Ovary (tissue), 9 donors: ENCODE data around the gene MGST2. TPM values are rescaled to one million over a fixed set of nuclear protein-coding genes. Genes with fewer than 3 reads are reported as not detected.
A peak's percentile ranks its signal among the peaks of the same experiment; 100 is the strongest.

Experiments
- DNase-seq, 5 donors: peaks; one replicate each; pipeline ENCODE4 v3.0.0-alpha.2; 2019 to 2020
- H3K27ac ChIP-seq, 2 donors: fragments of 200-600 bp; one replicate each; pipeline versions ENCODE4 v1.5.1 to v1.8.0; 2019 to 2022
- H3K27me3 ChIP-seq: fragments of 200-600 bp; one replicate; pipeline ENCODE4 v1.8.0; 2022
- H3K36me3 ChIP-seq: fragments of 200-600 bp; sonication (generic); one replicate; pipeline ENCODE4 v1.5.1; 2019
- H3K4me1 ChIP-seq: one replicate; pipeline ENCODE4 v1.8.1; 2013; ENCODE audit warnings: mild to moderate bottlenecking, moderate library complexity; ENCODE audit not compliant: insufficient read depth
- H3K4me3 ChIP-seq: fragments of 200-600 bp; sonication (generic); one replicate; pipeline ENCODE4 v1.5.1; 2017
- H3K9me3 ChIP-seq, 2 donors: fragments of 200-600 bp in 1 of 2; sonication (generic) in 1 of 2; one replicate each; pipeline versions ENCODE4 v1.5.1 to v1.8.1; 2013 to 2019; ENCODE audit warnings: mild to moderate bottlenecking in 1 of 2, moderate library complexity in 1 of 2
- CTCF ChIP-seq, 3 donors: fragments of 450-650 bp in 2 of 3; fragments of 200-600 bp in 1 of 3; IDR thresholded peaks; one replicate each; pipeline versions ENCODE4 v1.5.1 to v1.8.0; 2016 to 2022; ENCODE audit warnings: antibody characterized with exemption in 3 of 3, mild to moderate bottlenecking in 1 of 3
- EP300 ChIP-seq: sonication (generic); formaldehyde crosslinking; IDR thresholded peaks from one replicate; pipeline ENCODE4 v1.6.1; 2017; ENCODE audit warnings: antibody characterized with exemption
- POLR2A ChIP-seq: fragments of 450-650 bp; IDR thresholded peaks from one replicate; pipeline ENCODE4 v1.6.1; 2017; ENCODE audit warnings: antibody characterized with exemption, mild to moderate bottlenecking, moderate library complexity
- WGBS, 3 donors: extraction: QIAGEN DNeasy Blood & Tissue Kit in 1 of 3; methylation state at CpG; one replicate each; pipeline versions ENCODE4 v1.1.5 to v1.1.7; 2013 to 2017; 5-methylcytosine and 5-hydroxymethylcytosine counted together
- intact Hi-C, 4 donors: fragments of 100-400 bp; cut with DNase I; formaldehyde crosslinking; loops; one replicate each; pipeline versions ENCODE4 v1.11.0 to v1.15.1; 2022 to 2023
- polyA plus RNA-seq, 2 donors: library from polyadenylated mRNA; stranded (reverse); fragments of 200-250 nt in 1 of 2; fragments of 350-450 nt in 1 of 2; fragmentation: Illumina TruSeq in 1 of 2; extraction: RNeasy Lipid Tissue Mini Kit (QIAGEN cat#74804) in 1 of 2; gene quantifications; one replicate each; pipeline ENCODE4 v1.2.3, GENCODE V29; 2013 to 2014
- total RNA-seq, 7 donors: library from RNA; depleted of rRNA in 2 of 7; stranded (reverse); fragments of >200 nt in 2 of 7; fragmentation: NEBNext Ultra II Directional in 3 of 7; extraction: Animal tissue kit (Norgen Biotek cat#: 25700) in 3 of 7; gene quantifications; one replicate each; pipeline versions ENCODE4 v1.1.0 to v1.2.4, GENCODE V29; 2016 to 2023
- donor health status: DM: no; HTN: no; CAD: no; lungs with moderate emphysema.
- donor health status: DM: no; HTN: no; CAD: no.
- donor health status: Bipolar disorder and iron deficiency.
- donor health status: DM: yes; HTN: yes; CAD: no.
- donor health status: DM: no; HTN: no; CAD: no.
- donor health status: DM: yes; HTN: yes; CAD: no.

Gene MGST2
- total and polyA plus RNA-seq, 9 donors = 14.5 to 76.5 (median 28.3) TPM

- Histone ChIP-seq H3K27ac (no peak overlapping the region), H3K4me3 (no peak overlapping the region), H3K9me3 (no peaks in the 10 kb centered on the region), H3K4me1 (peaks cover 9% of the 10 kb centered on the region), H3K36me3 (no peaks in the 10 kb centered on the region), H3K27me3 (no peaks in the 10 kb centered on the region)
- 85 to 92% (median 87%) methylated on average over 2 of the region's 2 CpGs for WGBS, 3 donors
- intact Hi-C loops = loop anchor here in 1 of 4 donors (10.0 kb wide), 1 partner anchor 60 kb away; the partner anchor contains the start of gene MGST2
- TF ChIP-seq CTCF (IDR thresholded peaks at IDR 0.05) = no peak
- no peak for TF ChIP-seq EP300
- TF ChIP-seq POLR2A = no peak
- no peak for DNase-seq
These were observed 59.6 kb downstream of the MGST2 start for GRCh38 chr4:139725236-139725635.

GRCh38 chr4:139726615-139727014, 61.0 kb downstream of the MGST2 start:
- intact Hi-C loops = loop anchor here in 1 of 4 donors (10.0 kb wide), 1 partner anchor 62 kb away; the partner anchor contains the start of gene MGST2
- Histone ChIP-seq H3K4me3 (no peak overlapping the region), H3K27me3 (no peaks in the 10 kb centered on the region), H3K36me3 (no peaks in the 10 kb centered on the region), H3K4me1 (peaks cover 9% of the 10 kb centered on the region), H3K27ac (peak overlapping the region in 1 of 2 donors; percentile 49), H3K9me3 (no peaks in the 10 kb centered on the region)
- no peak for DNase-seq
- TF ChIP-seq EP300 = no peak
- TF ChIP-seq CTCF (IDR thresholded peaks at IDR 0.05) = no peak
- no peak for TF ChIP-seq POLR2A
- 20 to 55% (median 45%) methylated on average over 3 of the region's 3 CpGs for WGBS, 3 donors

- 89 to 95% (median 95%) methylated on average over 4 of the region's 4 CpGs for WGBS, 3 donors
- no peak for TF ChIP-seq CTCF (IDR thresholded peaks at IDR 0.05)
- no peak for TF ChIP-seq POLR2A
- no peak for TF ChIP-seq EP300
- no peaks in the 10 kb centered on the region for H3K36me3 ChIP-seq
- peaks cover 9% of the 10 kb centered on the region for H3K4me1 ChIP-seq
- H3K27me3 ChIP-seq = no peaks in the 10 kb centered on the region
- intact Hi-C loops = loop anchor here in 1 of 4 donors (10.0 kb wide), 1 partner anchor 63 kb away; the partner anchor contains the start of gene MGST2
- no peak for DNase-seq
- H3K27ac ChIP-seq = no peak overlapping the region
- no peak overlapping the region for H3K4me3 ChIP-seq
- no peaks in the 10 kb centered on the region for H3K9me3 ChIP-seq
These were observed 62.5 kb downstream of the MGST2 start for GRCh38 chr4:139728146-139728545.

GRCh38 chr4:139728840-139729239, 63.2 kb downstream of the MGST2 start:
- H3K36me3 ChIP-seq = no peaks in the 10 kb centered on the region
- peaks cover 13% of the 10 kb centered on the region for H3K4me1 ChIP-seq
- TF ChIP-seq CTCF (IDR thresholded peaks at IDR 0.05) = no peak
- TF ChIP-seq EP300 = no peak
- no peak for TF ChIP-seq POLR2A
- no peaks in the 10 kb centered on the region for H3K27me3 ChIP-seq
- no peaks in the 10 kb centered on the region for H3K9me3 ChIP-seq
- intact Hi-C loops = loop anchor here in 1 of 4 donors (10.0 kb wide), 1 partner anchor 64 kb away; the partner anchor contains the start of gene MGST2
- WGBS, 3 donors = 51 to 80% (median 59%) methylated on average over 3 of the region's 3 CpGs
- H3K4me3 ChIP-seq = no peak overlapping the region
- DNase-seq = no peak
- peak overlapping the region in 1 of 2 donors; percentile 30 for H3K27ac ChIP-seq
